Muscle layer of colon (tissue), 2 donors: ENCODE data around the gene TBC1D25.

Source experiments
- H3K27ac ChIP-seq: one replicate; pipeline ENCODE4 v1.7.0; 2013; ENCODE audit warnings: low read depth, mild to moderate bottlenecking, low read length, moderate library complexity
- H3K27me3 ChIP-seq, 2 donors: one replicate each; pipeline ENCODE4 v1.7.0; 2013; ENCODE audit warnings: low read length in 2 of 2, mild to moderate bottlenecking in 2 of 2; ENCODE audit not compliant: insufficient read depth in 2 of 2, control insufficient read depth in 1 of 2
- H3K36me3 ChIP-seq: one replicate; pipeline ENCODE4 v1.7.0; 2013; ENCODE audit warnings: mild to moderate bottlenecking, low read length; ENCODE audit not compliant: insufficient read depth
- H3K4me1 ChIP-seq: one replicate; pipeline ENCODE4 v1.7.0; 2013; ENCODE audit warnings: mild to moderate bottlenecking, low read length; ENCODE audit not compliant: insufficient read depth
- H3K4me3 ChIP-seq, 2 donors: one replicate each; pipeline ENCODE4 v1.7.0; 2013; ENCODE audit warnings: low read length in 2 of 2, low read depth in 1 of 2, mild to moderate bottlenecking in 1 of 2, moderate library complexity in 1 of 2
- H3K9ac ChIP-seq: one replicate; pipeline ENCODE4 v1.7.0; 2013; ENCODE audit warnings: low read length
- H3K9me3 ChIP-seq: one replicate; pipeline ENCODE4 v1.7.0; 2013; ENCODE audit warnings: mild to moderate bottlenecking, low read length
- donor health status: abdominal sarcoma.
- donor health status: Adenocarcinoma of cecum.

Gene TBC1D25

DNA sequence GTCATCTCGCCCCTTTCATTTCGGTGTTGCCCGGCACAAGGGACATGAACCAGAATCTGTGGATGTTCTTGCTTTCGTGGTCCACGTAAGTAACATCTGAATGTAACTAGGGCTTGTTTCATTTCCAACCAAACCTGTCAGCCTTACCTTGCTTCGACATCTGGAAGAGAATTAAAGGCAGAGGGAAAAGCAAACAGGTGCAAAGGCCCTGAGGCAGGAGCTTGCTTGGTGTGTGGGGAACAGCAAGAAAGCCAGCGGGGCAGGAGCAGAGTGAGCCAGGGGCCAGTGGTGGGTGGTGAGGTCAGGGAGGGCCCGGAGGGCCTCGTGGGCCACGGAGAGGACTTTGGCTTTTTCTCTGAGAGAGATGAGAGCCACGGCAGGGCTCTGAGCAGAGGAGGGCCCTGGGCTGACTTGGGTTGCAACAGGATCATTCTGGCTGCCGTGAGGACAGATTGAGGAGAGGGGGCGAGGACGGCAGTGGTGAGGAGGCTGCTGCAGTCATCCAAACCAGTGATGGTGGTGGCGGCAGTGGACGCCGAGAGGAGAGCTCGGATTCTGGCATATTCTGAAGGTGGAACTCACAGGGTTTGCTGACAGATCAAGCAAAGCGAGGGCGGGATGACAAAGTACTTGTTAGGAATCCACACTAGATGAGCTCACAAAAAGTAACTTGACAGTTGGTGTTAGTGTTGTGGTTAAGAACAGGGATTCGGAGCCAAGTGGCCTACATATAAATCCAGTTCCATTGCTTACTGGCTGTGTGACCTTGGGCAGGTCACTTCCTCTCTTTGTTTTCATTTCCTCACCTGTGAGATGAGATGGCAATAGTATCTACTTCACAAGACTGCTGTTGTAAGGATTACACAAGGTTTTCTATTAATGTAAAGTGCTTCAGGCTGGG lies 50.9 kb downstream of the TBC1D25 start:
- no peak overlapping the region for H3K9ac ChIP-seq
- no peaks in the 10 kb centered on the region for H3K27me3 ChIP-seq
- no peak overlapping the region for H3K4me3 ChIP-seq
- H3K9me3 ChIP-seq, result no peaks in the 10 kb centered on the region
- H3K27ac ChIP-seq, result no peak overlapping the region
- no peaks in the 10 kb centered on the region for H3K36me3 ChIP-seq
- H3K4me1 ChIP-seq, result no peaks in the 10 kb centered on the region

DNA sequence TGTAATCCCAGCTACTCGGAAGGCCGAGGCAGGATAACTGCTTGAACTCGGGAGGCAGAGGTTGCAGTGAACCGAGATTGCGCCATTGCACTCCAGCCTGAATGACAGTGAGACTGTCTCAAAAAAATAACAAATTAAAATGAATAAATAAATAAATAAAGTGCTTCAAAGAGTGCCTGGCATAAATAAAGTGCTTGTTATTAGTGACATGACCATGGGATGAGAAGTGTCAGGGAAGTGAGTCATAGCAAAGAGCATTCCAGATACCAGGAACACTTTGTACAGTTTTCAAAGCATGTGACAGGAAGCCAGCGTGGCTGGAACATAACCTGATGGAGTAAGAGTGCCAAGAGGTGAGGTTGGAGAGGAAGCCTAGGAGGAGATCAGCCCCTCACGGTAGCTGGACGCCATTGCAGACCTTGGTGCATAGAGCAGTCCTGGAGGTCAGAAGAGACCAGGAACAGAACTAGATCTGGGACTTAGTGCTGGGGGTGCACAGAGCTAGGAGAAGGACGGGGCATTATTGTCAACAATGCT lies 51.8 kb downstream of the TBC1D25 start:
- Histone ChIP-seq H3K27ac (no peak overlapping the region), H3K27me3 (no peaks in the 10 kb centered on the region), H3K9ac (no peak overlapping the region), H3K9me3 (no peaks in the 10 kb centered on the region), H3K4me3 (no peak overlapping the region), H3K36me3 (no peaks in the 10 kb centered on the region), H3K4me1 (no peaks in the 10 kb centered on the region)

GRCh38 chrX:48592971-48593370 lies 53.5 kb downstream of the TBC1D25 start:
- Histone ChIP-seq H3K27ac (no peak overlapping the region), H3K4me1 (no peaks in the 10 kb centered on the region), H3K27me3 (no peaks in the 10 kb centered on the region), H3K4me3 (no peak overlapping the region), H3K36me3 (no peaks in the 10 kb centered on the region), H3K9me3 (no peaks in the 10 kb centered on the region), H3K9ac (no peak overlapping the region)

GRCh38 chrX:48595929-48596328 lies 56.4 kb downstream of the TBC1D25 start:
- no peaks in the 10 kb centered on the region for H3K9me3 ChIP-seq
- H3K27me3 ChIP-seq, result no peaks in the 10 kb centered on the region
- H3K9ac ChIP-seq, result no peak overlapping the region
- peaks cover 18% of the 10 kb centered on the region for H3K36me3 ChIP-seq
- no peak overlapping the region for H3K27ac ChIP-seq
- H3K4me3 ChIP-seq, result no peak overlapping the region
- H3K4me1 ChIP-seq, result no peaks in the 10 kb centered on the region

- H3K9ac ChIP-seq, result peak within 1 kb of the TSS; percentile 70
- H3K27me3 ChIP-seq, result no peaks in the 10 kb centered on the region
- peaks cover 18% of the 10 kb centered on the region for H3K36me3 ChIP-seq
- peak within 1 kb of the TSS; percentile 82 for H3K27ac ChIP-seq
- no peaks in the 10 kb centered on the region for H3K9me3 ChIP-seq
- H3K4me1 ChIP-seq, result no peaks in the 10 kb centered on the region
- H3K4me3 ChIP-seq, result peak within 1 kb of the TSS; percentile 52 to 69
Observed at GRCh38 chrX:48597353-48598264, 58.1 kb downstream of the TBC1D25 start, which contains the start of gene WDR13. TSS of gene WDR13 (plus strand) at chrX:48597492. CDS start at chrX:48597997, 505 bp downstream.

- H3K36me3 ChIP-seq, result peaks cover 21% of the 10 kb centered on the region
Observed at GRCh38 chrX:48598614-48599013, 59.1 kb downstream of the TBC1D25 start.

GRCh38 chrX:48599341-48599740 lies 59.8 kb downstream of the TBC1D25 start:
- Histone ChIP-seq H3K4me1 (no peaks in the 10 kb centered on the region), H3K27me3 (no peaks in the 10 kb centered on the region), H3K27ac (no peak overlapping the region), H3K9ac (no peak overlapping the region), H3K9me3 (no peaks in the 10 kb centered on the region), H3K36me3 (peaks cover 28% of the 10 kb centered on the region), H3K4me3 (no peak overlapping the region)

More at GRCh38 chrX:48598614-48599013, 59.1 kb downstream of the TBC1D25 start:
- no peaks in the 10 kb centered on the region for H3K9me3 ChIP-seq
- no peaks in the 10 kb centered on the region for H3K4me1 ChIP-seq
- H3K9ac ChIP-seq, result no peak overlapping the region
- no peak overlapping the region for H3K27ac ChIP-seq
- peak overlapping the region; percentile 4 to 69 for H3K4me3 ChIP-seq
- H3K27me3 ChIP-seq, result no peaks in the 10 kb centered on the region

GRCh38 chrX:48600226-48600625 lies 60.7 kb downstream of the TBC1D25 start:
- Histone ChIP-seq H3K36me3 (peaks cover 34% of the 10 kb centered on the region), H3K27me3 (no peaks in the 10 kb centered on the region), H3K9ac (no peak overlapping the region), H3K9me3 (no peaks in the 10 kb centered on the region), H3K4me1 (no peaks in the 10 kb centered on the region), H3K27ac (no peak overlapping the region), H3K4me3 (no peak overlapping the region)

- Histone ChIP-seq H3K36me3 (peaks cover 34% of the 10 kb centered on the region), H3K9me3 (no peaks in the 10 kb centered on the region), H3K27me3 (no peaks in the 10 kb centered on the region), H3K4me3 (no peak overlapping the region), H3K27ac (no peak overlapping the region), H3K9ac (no peak overlapping the region), H3K4me1 (no peaks in the 10 kb centered on the region)
Observed at GRCh38 chrX:48601741-48602394, 62.4 kb downstream of the TBC1D25 start.

DNA sequence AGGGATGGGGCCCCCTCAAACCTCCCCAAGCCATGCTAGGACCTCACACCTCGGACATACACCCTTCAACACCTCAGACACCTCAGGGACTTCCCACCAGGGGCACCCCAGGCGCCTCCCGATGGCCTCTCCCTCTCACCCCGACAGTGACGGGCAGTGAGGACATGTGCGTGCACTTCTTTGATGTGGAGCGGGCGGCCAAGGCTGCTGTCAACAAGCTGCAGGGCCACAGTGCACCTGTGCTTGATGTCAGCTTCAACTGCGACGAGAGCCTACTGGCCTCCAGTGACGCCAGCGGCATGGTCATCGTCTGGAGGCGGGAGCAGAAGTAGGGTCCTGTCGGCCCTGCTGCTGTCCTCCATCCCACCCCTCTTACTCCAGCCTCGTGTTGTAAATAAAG lies 65.2 kb downstream of the TBC1D25 start:
- no peaks in the 10 kb centered on the region for H3K9me3 ChIP-seq
- H3K4me1 ChIP-seq, result no peaks in the 10 kb centered on the region
- H3K27me3 ChIP-seq, result no peaks in the 10 kb centered on the region
- no peak overlapping the region for H3K27ac ChIP-seq
- no peak overlapping the region for H3K4me3 ChIP-seq
- peaks cover 24% of the 10 kb centered on the region for H3K36me3 ChIP-seq
- no peak overlapping the region for H3K9ac ChIP-seq

DNA sequence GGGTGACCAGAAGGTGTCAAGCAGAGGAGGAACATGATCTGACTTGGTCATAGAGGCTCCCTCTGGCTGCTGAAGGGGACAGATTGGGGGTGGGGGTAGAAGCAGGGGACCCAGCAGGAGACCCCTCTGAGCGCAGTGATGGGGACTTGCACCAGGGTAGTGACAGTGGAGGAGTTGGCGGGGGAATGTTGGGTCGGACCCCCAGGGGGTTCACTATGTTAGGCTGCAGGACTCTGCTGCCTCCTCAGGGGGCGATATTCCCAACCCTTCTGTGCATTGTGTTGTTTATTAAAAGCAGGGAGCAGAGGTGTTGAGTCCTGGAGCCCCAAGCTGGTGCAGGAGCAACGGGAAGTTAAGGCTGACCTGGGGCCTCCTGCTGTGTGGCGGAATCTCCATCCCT lies 66.6 kb downstream of the TBC1D25 start:
- Histone ChIP-seq H3K9ac (no peak overlapping the region), H3K4me3 (no peak overlapping the region), H3K27me3 (no peaks in the 10 kb centered on the region), H3K9me3 (no peaks in the 10 kb centered on the region), H3K27ac (no peak overlapping the region), H3K4me1 (no peaks in the 10 kb centered on the region), H3K36me3 (peaks cover 16% of the 10 kb centered on the region)
